Gastroesophageal sphincter (tissue), 3 donors: ENCODE data around the gene A4GALT.

Experiments used
- EP300 ChIP-seq: sonication (generic); formaldehyde crosslinking; IDR thresholded peaks from one replicate; pipeline ENCODE4 v1.6.1; 2017; ENCODE audit warnings: antibody characterized with exemption, mild to moderate bottlenecking
- POLR2A ChIP-seq, 2 donors: fragments of 450-650 bp; IDR thresholded peaks; one replicate each; pipeline ENCODE4 v1.6.1; 2017; ENCODE audit warnings: antibody characterized with exemption in 2 of 2, mild to moderate bottlenecking in 2 of 2, moderate library complexity in 1 of 2
- POLR2AphosphoS5 ChIP-seq: sonication (generic); formaldehyde crosslinking; IDR thresholded peaks from one replicate; pipeline ENCODE4 v1.6.1; 2017; ENCODE audit warnings: antibody characterized with exemption
- TF ChIP-seq, protein P1 (sequence below), 4 experiments: fragments of 200-600 bp in 2 of 4; fragments of 450-650 bp in 2 of 4; sonication (generic) in 1 of 4; IDR thresholded peaks; one replicate each; pipeline ENCODE4 v1.5.1; 2017 to 2019; ENCODE audit warnings: antibody characterized with exemption in 4 of 4, mild to moderate bottlenecking in 2 of 4, moderate library complexity in 2 of 4

DNA sequence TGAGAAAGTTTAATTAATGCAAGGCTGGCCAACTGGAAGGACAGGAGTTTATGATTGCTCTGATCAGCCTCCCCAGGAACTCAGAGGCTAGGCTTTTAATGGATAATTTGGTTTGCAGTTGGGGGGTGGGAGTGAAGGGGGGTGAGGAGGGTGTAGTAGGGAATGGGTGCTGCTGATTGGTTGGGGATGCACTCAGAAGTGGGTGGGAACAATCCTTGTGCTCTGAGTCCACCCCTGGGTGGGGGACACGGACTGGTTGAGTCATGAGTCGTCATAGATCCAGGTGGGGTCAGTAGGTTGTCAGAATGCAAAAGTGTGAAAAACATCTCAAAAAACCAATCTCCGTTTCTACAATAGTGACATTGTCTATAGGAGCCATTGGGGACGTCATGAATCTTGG, 50.6 kb downstream of the A4GALT start:
- TF ChIP-seq EP300 (no peak), POLR2A (IDR thresholded peaks at IDR 0.05) (no peak), POLR2AphosphoS5 (no peak)
- TF ChIP-seq, protein P1, sequence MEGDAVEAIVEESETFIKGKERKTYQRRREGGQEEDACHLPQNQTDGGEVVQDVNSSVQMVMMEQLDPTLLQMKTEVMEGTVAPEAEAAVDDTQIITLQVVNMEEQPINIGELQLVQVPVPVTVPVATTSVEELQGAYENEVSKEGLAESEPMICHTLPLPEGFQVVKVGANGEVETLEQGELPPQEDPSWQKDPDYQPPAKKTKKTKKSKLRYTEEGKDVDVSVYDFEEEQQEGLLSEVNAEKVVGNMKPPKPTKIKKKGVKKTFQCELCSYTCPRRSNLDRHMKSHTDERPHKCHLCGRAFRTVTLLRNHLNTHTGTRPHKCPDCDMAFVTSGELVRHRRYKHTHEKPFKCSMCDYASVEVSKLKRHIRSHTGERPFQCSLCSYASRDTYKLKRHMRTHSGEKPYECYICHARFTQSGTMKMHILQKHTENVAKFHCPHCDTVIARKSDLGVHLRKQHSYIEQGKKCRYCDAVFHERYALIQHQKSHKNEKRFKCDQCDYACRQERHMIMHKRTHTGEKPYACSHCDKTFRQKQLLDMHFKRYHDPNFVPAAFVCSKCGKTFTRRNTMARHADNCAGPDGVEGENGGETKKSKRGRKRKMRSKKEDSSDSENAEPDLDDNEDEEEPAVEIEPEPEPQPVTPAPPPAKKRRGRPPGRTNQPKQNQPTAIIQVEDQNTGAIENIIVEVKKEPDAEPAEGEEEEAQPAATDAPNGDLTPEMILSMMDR (IDR thresholded peaks at IDR 0.05), result no peak
